GM12878 (cell line): ENCODE measurements around the gene SEC31B.

Experiments used
- CBFB ChIP-seq: IDR thresholded peaks from 2 replicates; pipeline ENCODE4 v1.6.1; 2016; ENCODE audit warnings: antibody characterized with exemption, low read depth
- CTCF ChIP-seq, 3 experiments: IDR thresholded peaks in 2 of 3; conservative IDR thresholded peaks in 1 of 3; 2 replicates each; pipeline ENCODE4 v1.5.1; 2011; ENCODE audit warnings: low read depth in 3 of 3, low read length in 3 of 3, mild to moderate bottlenecking in 3 of 3, control low read depth in 2 of 3, moderate library complexity in 2 of 3, inconsistent platforms in 1 of 3, mixed read lengths in 1 of 3; ENCODE audit not compliant: control insufficient read depth in 2 of 3, insufficient read depth in 1 of 3; ENCODE audit errors: extremely low read depth in 1 of 3
- EP300 ChIP-seq, 2 experiments: fragments of 150-350 bp in 1 of 2; IDR thresholded peaks; 2 replicates each; pipeline ENCODE4 v1.6.1; 2011 to 2012; ENCODE audit warnings: low read depth in 2 of 2, low read length in 2 of 2, borderline replicate concordance in 1 of 2, improper control_type of control experiment in 1 of 2, inconsistent platforms in 1 of 2; ENCODE audit not compliant: control insufficient read depth in 1 of 2
- JUND ChIP-seq: IDR thresholded peaks from 2 replicates; pipeline ENCODE4 v1.6.1; 2012; ENCODE audit warnings: low read depth, mild to moderate bottlenecking, low read length, improper control_type of control experiment, moderate library complexity
- NBN ChIP-seq: fragments of 450-650 bp; IDR thresholded peaks from 2 replicates; pipeline ENCODE4 v1.6.1; 2016
- NKRF ChIP-seq: fragments of 450-650 bp; conservative IDR thresholded peaks from 2 replicates; pipeline ENCODE4 v1.6.1; 2017; ENCODE audit warnings: mild to moderate bottlenecking, moderate library complexity
- POLR2A ChIP-seq: IDR thresholded peaks from 2 replicates; pipeline ENCODE4 v1.6.1; 2011; ENCODE audit warnings: low read depth, mild to moderate bottlenecking, low read length
- POLR2AphosphoS2 ChIP-seq: IDR thresholded peaks from 2 replicates; pipeline ENCODE4 v1.6.1; 2011; ENCODE audit warnings: low read depth, mild to moderate bottlenecking, low read length, improper control_type of control experiment, moderate library complexity
- RFX5 ChIP-seq: IDR thresholded peaks from 2 replicates; pipeline ENCODE4 v1.6.1; 2011; ENCODE audit warnings: low read depth, low read length, improper control_type of control experiment
- SIN3A ChIP-seq: IDR thresholded peaks from 2 replicates; pipeline ENCODE4 v1.6.1; 2012; ENCODE audit warnings: low read depth, low read length, improper control_type of control experiment
- SMARCA5 ChIP-seq: fragments of 450-650 bp; IDR thresholded peaks from 2 replicates; pipeline ENCODE4 v1.6.1; 2017; ENCODE audit warnings: mild to moderate bottlenecking
- SMC3 ChIP-seq: IDR thresholded peaks from 2 replicates; pipeline ENCODE4 v1.6.1; 2011; ENCODE audit warnings: low read length, improper control_type of control experiment, borderline replicate concordance
- ZBTB11 ChIP-seq: fragments of 450-650 bp; formaldehyde crosslinking; IDR thresholded peaks from 2 replicates; pipeline ENCODE4 v1.5.0; 2022; ENCODE audit warnings: mild to moderate bottlenecking, missing genetic modification characterization

DNA sequence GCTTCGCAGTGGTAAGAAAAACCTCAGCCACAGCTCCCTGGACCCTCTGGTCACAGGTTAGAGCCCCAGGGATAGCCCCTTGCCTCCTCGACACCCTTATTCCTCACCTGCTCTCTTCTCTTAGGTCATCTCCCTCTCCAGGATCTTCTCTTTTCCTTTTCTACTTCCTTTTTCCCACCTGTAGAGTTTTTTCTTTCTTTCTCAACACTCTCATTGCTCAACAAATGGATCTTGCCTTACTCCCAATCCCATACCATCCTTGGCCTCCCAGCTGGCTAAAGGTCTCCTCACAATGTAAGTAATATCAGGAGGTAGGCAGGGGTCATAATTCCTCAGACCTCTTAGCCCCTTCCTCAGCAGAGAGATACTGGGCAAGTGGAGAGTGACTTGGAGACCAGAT, 39.7 kb downstream of the SEC31B start:
- TF ChIP-seq CTCF (IDR thresholded peaks at IDR 0.05 in 2 of 3, conservative IDR thresholded peaks at IDR 0.05 in 1 of 3; ENCODE audit: control insufficient read depth in 2 of 3, extremely low read depth in 1 of 3, insufficient read depth in 1 of 3, low read depth in 3 of 3, low read length in 3 of 3) (no peak), JUND (no peak), RFX5 (no peak), NBN (no peak), POLR2A (no peak), SIN3A (no peak), NKRF (no peak), ZBTB11 (CRISPR knock-in tag) (no peak), SMC3 (no peak), CBFB (no peak), POLR2AphosphoS2 (no peak), EP300 (IDR thresholded peaks at IDR 0.05; ENCODE audit: borderline replicate concordance in 1 of 2, control insufficient read depth in 1 of 2, low read depth in 2 of 2, low read length in 2 of 2) (no peak), SMARCA5 (no peak)
